Activated naive CD8-positive, alpha-beta T cell treated with anti-CD3 and anti-CD28 coated beads, Interleukin-2, amount 10 ng/mL, durations not matched to agents 7 days and 5 days (primary cell): Measurements from ENCODE around the gene TACO1. TPM values are rescaled to one million over a fixed set of nuclear protein-coding genes. Genes with fewer than 3 reads are reported as not detected.
A peak's percentile ranks its signal among the peaks of the same experiment; 100 is the strongest.

ENCODE experiments used
- ATAC-seq: fragments of 150-1000 bp; cut with Tn5 transposase; one replicate; pipeline ENCODE4 v1.10.0; 2021; ENCODE audit warnings: low read depth, moderate library complexity
- POLR2A ChIA-PET: fragments of 350-600 bp; sonication (Branson Sonifier 250); formaldehyde crosslinking; loops from one replicate; lab custom pipeline; 2021; ENCODE audit warnings: antibody characterized with exemption; lab: Charles Lee
- DNase-seq: peaks from one replicate; pipeline ENCODE4 v3.0.0; 2021
- H3K27ac Mint-ChIP-seq: one replicate; pipeline ENCODE4 v1.8.0; 2022; ENCODE audit warnings: mild to moderate bottlenecking, mixed read lengths
- H3K27me3 Mint-ChIP-seq: one replicate; pipeline ENCODE4 v1.8.0; 2022; ENCODE audit warnings: mild to moderate bottlenecking, moderate library complexity, mixed read lengths
- H3K36me3 Mint-ChIP-seq: one replicate; pipeline ENCODE4 v1.8.0; 2021; ENCODE audit warnings: mild to moderate bottlenecking, mixed read lengths
- H3K4me1 Mint-ChIP-seq: one replicate; pipeline ENCODE4 v1.8.0; 2021; ENCODE audit warnings: mixed read lengths
- H3K4me3 Mint-ChIP-seq: one replicate; pipeline ENCODE4 v1.8.0; 2022; ENCODE audit warnings: mild to moderate bottlenecking, moderate library complexity, mixed read lengths
- H3K9me3 Mint-ChIP-seq: one replicate; pipeline ENCODE4 v1.8.0; 2021; ENCODE audit warnings: mixed read lengths
- total RNA-seq, 2 experiments: library from RNA; stranded (reverse); gene quantifications; one replicate each; pipeline ENCODE4 v1.2.3, GENCODE V29; 2021

Gene TACO1
- total RNA-seq, 2 experiments from 2014 or later = 19.3 to 24.8 TPM

DNA sequence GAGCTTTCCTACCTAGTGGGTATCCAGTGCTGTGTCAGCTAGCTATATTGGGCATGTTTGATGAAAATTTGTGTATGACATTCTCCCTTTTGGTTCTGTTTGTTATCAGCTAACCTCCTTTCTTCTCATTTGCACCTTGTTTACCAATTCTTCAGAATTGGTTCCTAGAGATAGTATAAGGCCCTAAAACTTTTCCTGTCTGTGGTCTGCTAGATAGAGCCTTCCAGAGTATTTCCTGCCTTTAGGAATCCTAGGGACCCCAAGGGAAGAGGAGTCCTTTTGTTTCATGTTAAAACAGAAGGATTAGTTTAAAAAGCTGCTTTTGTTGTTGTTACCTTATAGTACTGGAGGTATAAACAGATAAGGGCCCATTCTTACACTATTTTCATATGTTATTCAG is 33.0 kb downstream of the TACO1 start:
- peak overlapping the region; percentile 2 for H3K27ac Mint-ChIP-seq
- POLR2A ChIA-PET = interaction anchor here (0.5 to 1.1 kb wide), 2 partner anchors 12 to 65 kb away, joined by 3 read pairs; partner anchors contain the start of gene MAP3K3
- no peak for ATAC-seq

DNA sequence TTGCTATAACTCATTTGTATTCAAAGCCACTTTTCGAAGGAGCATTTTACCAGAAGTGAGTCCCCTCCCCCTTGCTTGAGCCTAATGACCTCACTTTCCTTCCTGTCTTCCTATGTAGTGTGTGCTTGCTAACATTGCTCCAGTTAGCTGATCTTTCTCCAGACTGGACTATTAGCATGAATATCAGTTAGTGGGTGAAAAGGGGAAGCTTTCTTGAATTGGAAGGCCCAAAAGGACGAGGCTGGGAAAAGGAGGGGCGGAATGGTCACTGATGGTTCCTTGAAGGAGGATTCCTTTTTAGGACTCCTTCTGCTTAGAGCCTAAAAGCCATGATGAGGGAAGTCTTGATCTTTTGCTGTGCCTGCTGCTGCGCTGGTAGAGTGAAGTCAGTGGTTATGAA is 33.5 kb downstream of the TACO1 start:
- Mint-ChIP-seq H3K27ac (peak overlapping the region; percentile 26), H3K4me3 (peak overlapping the region; percentile 2), H3K4me1 (peaks cover 17% of the 10 kb centered on the region), H3K9me3 (no peaks in the 10 kb centered on the region), H3K36me3 (peaks cover 9% of the 10 kb centered on the region), H3K27me3 (no peaks in the 10 kb centered on the region)
- ATAC-seq (peak; percentile 45), DNase-seq (no peak)
- POLR2A ChIA-PET = interaction anchor here (1.1 kb wide), 1 partner anchor 64 kb away, joined by 3 read pairs; no protein-coding TSS in a partner anchor

More for the DNA sequence above, 33.0 kb downstream of the TACO1 start:
- Mint-ChIP-seq H3K4me1 (peaks cover 14% of the 10 kb centered on the region), H3K9me3 (no peaks in the 10 kb centered on the region), H3K4me3 (peak overlapping the region; percentile 2), H3K36me3 (peaks cover 9% of the 10 kb centered on the region), H3K27me3 (no peaks in the 10 kb centered on the region)
- no peak for DNase-seq

DNA sequence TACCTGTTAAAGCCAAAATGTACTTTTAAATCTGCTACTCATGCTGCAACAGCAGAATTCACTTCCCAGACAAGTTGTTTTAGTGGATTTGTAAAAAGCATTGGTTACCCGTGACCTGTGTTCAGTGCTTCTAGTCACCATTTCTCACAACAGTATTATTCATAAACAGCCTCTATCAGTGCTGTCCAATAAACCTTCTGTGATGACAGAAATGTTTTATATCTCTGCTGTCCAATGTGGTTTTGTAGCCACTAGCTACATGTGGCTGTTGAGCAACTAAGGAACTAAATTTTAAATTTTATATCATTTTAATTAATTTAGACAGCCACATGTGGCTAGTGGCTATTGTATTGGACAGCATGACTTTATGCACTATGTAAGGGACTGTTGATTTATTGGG is 34.1 kb downstream of the TACO1 start:
- Mint-ChIP-seq H3K9me3 (no peaks in the 10 kb centered on the region), H3K36me3 (peaks cover 9% of the 10 kb centered on the region), H3K4me3 (no peak overlapping the region), H3K4me1 (peaks cover 17% of the 10 kb centered on the region), H3K27ac (no peak overlapping the region), H3K27me3 (no peaks in the 10 kb centered on the region)
- POLR2A ChIA-PET = interaction anchor here (1.1 kb wide), 1 partner anchor 64 kb away, joined by 3 read pairs; no protein-coding TSS in a partner anchor
- ATAC-seq (no peak), DNase-seq (no peak)

DNA sequence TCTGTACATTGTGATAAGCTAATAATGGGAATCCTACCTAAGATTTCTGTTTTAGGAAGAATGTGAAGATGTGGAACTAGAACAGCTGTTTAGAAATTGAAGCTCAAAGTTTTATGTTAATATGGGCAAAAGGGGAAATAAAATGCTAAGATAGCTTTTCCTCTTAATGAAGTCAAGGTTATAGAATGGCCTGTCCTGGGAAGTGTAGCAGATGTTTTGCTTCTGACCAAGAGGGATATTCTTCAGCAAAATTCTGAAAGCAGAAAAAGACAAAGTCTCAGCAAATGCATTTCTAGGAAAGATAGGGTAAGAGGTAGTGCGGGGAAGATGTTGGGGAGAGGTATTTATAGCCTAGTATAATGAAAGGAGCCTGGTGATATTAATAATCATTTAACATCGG is 34.6 kb downstream of the TACO1 start:
- no peaks in the 10 kb centered on the region for H3K27me3 Mint-ChIP-seq
- H3K9me3 Mint-ChIP-seq = no peaks in the 10 kb centered on the region
- ATAC-seq (no peak), DNase-seq (no peak)
- no peak overlapping the region for H3K4me3 Mint-ChIP-seq
- POLR2A ChIA-PET = no interaction called here
- H3K36me3 Mint-ChIP-seq = peaks cover 9% of the 10 kb centered on the region
- H3K4me1 Mint-ChIP-seq = peaks cover 16% of the 10 kb centered on the region
- H3K27ac Mint-ChIP-seq = no peak overlapping the region

DNA sequence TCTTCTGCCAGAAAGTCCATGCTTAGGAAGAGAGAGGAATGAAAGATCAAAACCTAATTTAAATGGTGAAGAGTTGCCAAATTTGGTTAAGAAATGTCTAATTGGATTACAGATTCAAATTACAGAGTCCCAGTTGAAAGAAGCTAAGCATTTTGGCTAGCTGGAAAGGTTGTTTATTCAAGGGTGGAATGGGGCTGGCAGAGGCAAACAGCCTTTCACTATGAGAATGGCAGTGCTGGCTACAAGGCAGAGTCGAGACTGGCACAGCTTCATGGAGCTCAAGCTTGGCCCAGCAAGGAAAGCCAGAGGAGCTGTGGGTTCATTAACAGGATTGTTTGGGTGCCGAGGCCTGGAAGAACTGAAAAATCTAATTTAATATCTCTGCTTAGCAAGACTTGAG is 35.1 kb downstream of the TACO1 start:
- POLR2A ChIA-PET = interaction anchor here (0.5 kb wide), 1 partner anchor 34 kb away, joined by 6 read pairs; no protein-coding TSS in a partner anchor
- Mint-ChIP-seq H3K36me3 (peaks cover 11% of the 10 kb centered on the region), H3K27me3 (no peaks in the 10 kb centered on the region), H3K27ac (no peak overlapping the region), H3K4me1 (peaks cover 16% of the 10 kb centered on the region), H3K4me3 (no peak overlapping the region), H3K9me3 (no peaks in the 10 kb centered on the region)
- ATAC-seq (no peak), DNase-seq (no peak)

DNA sequence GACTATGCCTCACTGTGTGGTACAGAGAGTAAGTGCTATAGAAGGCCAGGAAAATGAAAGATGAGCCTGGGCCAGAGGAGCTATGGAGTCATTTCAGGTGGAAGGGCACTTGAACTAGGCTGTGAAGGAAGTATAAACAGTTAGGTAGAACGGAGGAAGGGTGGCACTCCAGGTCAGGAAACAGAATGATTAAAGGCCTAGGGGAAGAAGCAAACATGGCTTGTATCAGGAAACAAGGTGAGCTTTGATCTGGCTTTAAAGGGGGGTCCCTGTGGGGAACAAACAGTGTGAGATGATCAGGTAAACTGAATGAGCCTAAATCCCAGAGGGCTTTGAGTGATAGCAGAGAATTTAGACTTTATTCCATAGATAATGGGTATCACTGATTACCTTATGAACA is 38.4 kb downstream of the TACO1 start:
- H3K4me1 Mint-ChIP-seq = peaks cover 9% of the 10 kb centered on the region
- H3K4me3 Mint-ChIP-seq = no peak overlapping the region
- no peak overlapping the region for H3K27ac Mint-ChIP-seq
- POLR2A ChIA-PET = interaction anchor here (1.0 to 1.7 kb wide), 2 partner anchors 17 to 59 kb away, joined by 3 to 5 read pairs; partner anchors contain the start of gene MAP3K3
- H3K27me3 Mint-ChIP-seq = no peaks in the 10 kb centered on the region
- peaks cover 9% of the 10 kb centered on the region for H3K36me3 Mint-ChIP-seq
- ATAC-seq (no peak), DNase-seq (no peak)
- H3K9me3 Mint-ChIP-seq = no peaks in the 10 kb centered on the region

DNA sequence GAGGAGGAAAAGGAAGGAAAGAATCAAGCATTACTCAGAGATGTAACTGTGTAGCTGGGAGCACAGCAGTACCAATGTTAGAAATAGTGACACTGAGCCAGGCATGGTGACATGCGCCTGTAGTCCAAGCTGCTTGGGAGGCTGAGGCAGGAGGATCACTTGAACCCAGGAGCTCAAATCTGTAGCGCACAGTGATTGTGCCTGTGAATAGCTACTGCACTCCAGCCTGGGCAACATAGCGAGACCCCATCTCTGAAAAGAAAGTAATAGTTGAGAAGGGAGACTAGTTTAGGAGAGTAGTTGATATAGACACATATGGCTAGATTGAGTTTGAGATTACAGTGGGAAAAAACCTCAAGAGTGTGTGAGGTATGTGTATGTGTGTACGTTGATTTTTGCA is 39.3 kb downstream of the TACO1 start:
- peaks cover 6% of the 10 kb centered on the region for H3K36me3 Mint-ChIP-seq
- POLR2A ChIA-PET = no interaction called here
- H3K9me3 Mint-ChIP-seq = no peaks in the 10 kb centered on the region
- DNase-seq (no peak), ATAC-seq (no peak)
- H3K4me3 Mint-ChIP-seq = no peak overlapping the region
- H3K27me3 Mint-ChIP-seq = no peaks in the 10 kb centered on the region
- peaks cover 5% of the 10 kb centered on the region for H3K4me1 Mint-ChIP-seq
- no peak overlapping the region for H3K27ac Mint-ChIP-seq

DNA sequence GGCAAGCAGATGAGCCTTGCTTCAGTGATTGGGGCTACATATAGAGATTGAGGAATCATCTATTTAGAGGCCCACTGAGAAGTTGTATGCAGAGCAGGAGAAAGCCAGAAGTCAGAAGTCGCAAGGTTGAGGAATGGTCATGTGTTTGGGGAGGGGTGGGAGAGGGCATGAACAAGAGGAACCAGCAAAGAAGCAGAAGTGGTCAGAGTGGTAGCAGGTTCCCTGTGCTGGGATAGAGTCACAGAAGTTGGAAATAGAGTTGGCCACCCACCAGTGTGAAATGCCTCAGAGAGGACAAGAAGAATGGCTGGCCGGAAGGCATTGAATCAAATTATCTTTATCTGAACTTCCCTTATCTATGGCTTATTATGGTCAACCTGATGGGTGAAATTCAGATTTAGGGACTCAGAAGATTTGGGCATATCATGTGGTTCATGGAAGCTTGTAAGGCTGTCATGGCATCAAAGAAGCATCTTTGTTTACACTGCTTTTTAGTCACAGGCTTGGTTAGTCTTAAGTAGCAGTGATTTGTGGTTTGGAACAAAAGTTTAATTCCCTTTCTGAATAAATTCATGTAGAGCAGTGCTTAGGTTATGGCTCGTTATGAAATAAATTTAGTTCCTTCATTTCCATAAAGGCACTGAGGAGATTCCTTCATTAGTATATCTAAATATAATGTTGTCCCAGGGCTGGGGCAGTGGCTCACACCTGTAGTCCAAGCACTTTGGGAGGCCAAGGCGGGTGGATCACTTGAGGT is 41.2 kb downstream of the TACO1 start:
- ATAC-seq (no peak), DNase-seq (no peak)
- peaks cover 6% of the 10 kb centered on the region for H3K36me3 Mint-ChIP-seq
- peaks cover 8% of the 10 kb centered on the region for H3K4me1 Mint-ChIP-seq
- no peak overlapping the region for H3K4me3 Mint-ChIP-seq
- H3K27me3 Mint-ChIP-seq = no peaks in the 10 kb centered on the region
- no peaks in the 10 kb centered on the region for H3K9me3 Mint-ChIP-seq
- POLR2A ChIA-PET = no interaction called here
- H3K27ac Mint-ChIP-seq = no peak overlapping the region

DNA sequence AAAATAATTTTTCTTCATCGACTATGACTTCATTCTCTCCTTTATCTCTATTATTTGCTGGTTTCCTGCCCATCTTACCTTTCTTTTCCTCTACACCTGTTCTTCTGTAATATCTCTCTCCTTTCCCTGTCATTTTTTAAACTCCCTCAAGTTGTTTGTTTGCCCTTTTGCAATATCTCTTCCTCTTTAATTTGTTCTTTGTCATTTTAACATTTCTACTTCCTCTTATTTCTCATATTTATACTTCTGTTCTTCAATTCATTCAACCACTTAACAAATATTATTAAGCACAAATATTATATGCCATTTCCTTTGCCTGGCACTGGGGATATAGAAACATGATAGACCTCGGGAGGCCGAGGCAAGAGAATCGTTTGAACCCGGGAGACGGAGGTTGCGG is 44.2 kb downstream of the TACO1 start:
- H3K9me3 Mint-ChIP-seq = no peaks in the 10 kb centered on the region
- ATAC-seq = no peak
- H3K27me3 Mint-ChIP-seq = no peaks in the 10 kb centered on the region
- DNase-seq = no peak
- H3K27ac Mint-ChIP-seq = no peak overlapping the region
- H3K36me3 Mint-ChIP-seq = peaks cover 13% of the 10 kb centered on the region
- POLR2A ChIA-PET = no interaction called here
- peaks cover 10% of the 10 kb centered on the region for H3K4me1 Mint-ChIP-seq
- H3K4me3 Mint-ChIP-seq = no peak overlapping the region

DNA sequence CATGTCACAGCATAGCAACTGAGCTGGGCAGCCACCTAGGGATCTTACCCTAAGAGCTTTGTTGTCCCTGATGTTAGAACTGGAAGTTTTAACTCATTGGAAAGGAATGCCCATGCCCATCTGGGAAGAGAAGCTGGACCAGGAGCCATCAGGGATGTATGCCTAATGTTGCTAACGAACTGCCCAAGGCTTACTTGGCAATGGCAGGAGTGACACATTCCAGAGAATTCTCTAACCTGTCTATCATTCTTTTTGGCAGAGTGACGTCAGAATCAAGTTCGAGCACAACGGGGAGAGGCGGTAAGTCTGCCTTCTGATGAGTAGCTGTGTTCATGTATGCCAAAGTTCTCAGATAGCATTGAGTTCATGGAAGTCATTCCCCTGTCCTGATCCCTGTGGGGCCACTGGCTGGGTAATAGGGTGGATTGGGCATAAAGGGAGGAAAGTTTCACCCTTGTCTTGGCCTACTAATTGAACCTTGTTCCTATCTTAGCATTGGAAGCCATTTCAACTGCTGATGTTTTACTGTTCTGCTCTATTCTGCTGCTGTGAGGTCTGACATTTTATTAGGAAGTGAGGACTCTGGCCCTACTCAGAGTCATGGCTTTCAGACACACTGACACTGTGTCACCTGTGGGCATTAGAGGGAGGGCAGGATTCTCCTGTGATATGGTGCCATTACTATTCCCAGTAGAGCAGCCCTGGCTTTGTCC is 45.2 kb downstream of the TACO1 start:
- POLR2A ChIA-PET = no interaction called here
- ATAC-seq = no peak
- no peaks in the 10 kb centered on the region for H3K9me3 Mint-ChIP-seq
- peaks cover 16% of the 10 kb centered on the region for H3K4me1 Mint-ChIP-seq
- H3K36me3 Mint-ChIP-seq = peaks cover 14% of the 10 kb centered on the region
- no peak overlapping the region for H3K4me3 Mint-ChIP-seq
- H3K27ac Mint-ChIP-seq = no peak overlapping the region
- DNase-seq = no peak
- no peaks in the 10 kb centered on the region for H3K27me3 Mint-ChIP-seq

DNA sequence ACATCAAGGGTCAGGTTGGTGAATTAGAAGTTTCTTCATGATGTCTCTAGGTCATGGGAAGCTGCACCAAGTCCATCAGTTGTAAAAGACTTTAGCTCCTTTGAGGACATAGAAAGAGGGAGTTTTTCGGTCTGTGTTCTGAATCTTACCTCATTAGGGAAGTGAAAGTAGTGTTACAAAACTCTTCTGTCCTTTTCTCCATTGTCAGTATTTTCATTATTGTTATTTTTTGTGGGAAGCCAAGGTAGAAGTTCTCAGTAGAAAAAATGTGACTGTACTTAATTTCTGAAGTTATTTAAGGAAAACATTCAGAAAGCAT is 45.8 kb downstream of the TACO1 start:
- Mint-ChIP-seq H3K36me3 (peaks cover 15% of the 10 kb centered on the region), H3K4me3 (no peak overlapping the region), H3K4me1 (peaks cover 16% of the 10 kb centered on the region), H3K27ac (no peak overlapping the region), H3K9me3 (no peaks in the 10 kb centered on the region), H3K27me3 (no peaks in the 10 kb centered on the region)
- no peak for ATAC-seq
- DNase-seq = no peak
- POLR2A ChIA-PET = no interaction called here

DNA sequence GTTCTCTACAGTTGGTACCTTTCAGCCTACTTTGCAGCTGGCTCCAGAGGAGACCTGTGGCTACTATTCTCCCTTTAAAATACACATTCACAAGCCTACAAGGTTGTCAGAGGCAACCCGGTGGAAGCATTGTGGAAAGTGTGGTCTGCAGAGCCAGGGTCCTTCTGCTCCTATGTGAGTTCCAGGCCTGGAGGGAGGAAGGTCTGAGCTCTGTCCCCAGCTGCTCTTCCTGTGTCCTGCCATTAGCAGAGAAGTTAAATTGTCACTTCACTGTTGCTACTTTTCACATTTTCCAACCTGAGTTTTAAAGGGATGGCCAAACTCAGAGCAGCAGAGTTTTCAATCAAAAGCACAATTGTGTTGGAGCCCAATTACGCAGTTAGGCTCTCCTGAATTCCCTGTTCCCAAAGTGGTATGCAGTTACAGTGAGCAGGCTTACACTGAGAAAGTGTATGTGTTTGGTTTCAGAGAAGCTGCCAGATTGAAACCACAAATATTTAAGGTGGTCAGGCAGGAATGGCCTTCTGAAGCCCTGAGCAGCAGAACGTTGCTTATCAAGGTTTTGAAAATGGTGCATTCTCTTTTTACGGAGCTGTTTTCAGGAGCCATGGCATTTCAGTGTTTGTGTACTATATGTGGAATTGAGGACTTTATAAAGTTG is 46.5 kb downstream of the TACO1 start:
- Mint-ChIP-seq H3K27ac (no peak overlapping the region), H3K9me3 (no peaks in the 10 kb centered on the region), H3K36me3 (peaks cover 19% of the 10 kb centered on the region), H3K27me3 (no peaks in the 10 kb centered on the region), H3K4me3 (no peak overlapping the region), H3K4me1 (peaks cover 16% of the 10 kb centered on the region)
- DNase-seq (no peak), ATAC-seq (no peak)
- POLR2A ChIA-PET = no interaction called here

DNA sequence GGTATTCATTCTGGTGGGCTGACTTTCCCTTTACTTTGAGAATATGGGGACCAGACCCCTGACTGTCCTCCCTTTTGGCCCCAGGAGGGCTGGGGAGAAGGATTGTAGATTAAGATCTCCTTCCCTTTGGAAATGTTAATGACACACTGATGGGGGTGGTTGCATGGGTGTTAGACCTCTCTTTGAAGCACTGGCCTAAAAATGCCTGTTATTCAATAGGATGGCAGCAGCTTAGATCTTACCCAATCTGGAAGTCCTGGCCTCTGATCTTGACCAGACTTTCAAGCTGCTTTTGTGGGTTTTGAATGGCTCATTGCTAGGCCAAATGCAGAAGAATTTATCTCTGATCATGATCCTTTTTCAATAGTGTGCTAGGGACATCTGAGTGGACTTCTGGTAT is 47.2 kb downstream of the TACO1 start:
- Mint-ChIP-seq H3K27me3 (no peaks in the 10 kb centered on the region), H3K27ac (no peak overlapping the region), H3K4me3 (no peak overlapping the region), H3K36me3 (peaks cover 27% of the 10 kb centered on the region), H3K9me3 (no peaks in the 10 kb centered on the region), H3K4me1 (peaks cover 16% of the 10 kb centered on the region)
- DNase-seq (no peak), ATAC-seq (no peak)
- POLR2A ChIA-PET = no interaction called here
